Heart right ventricle (tissue), 16 donors: ENCODE data around the gene CTAG2. TPM values are rescaled to one million over a fixed set of nuclear protein-coding genes. Genes with fewer than 3 reads are reported as not detected.

Experiments
- ATAC-seq, 8 donors: fragments of 200-7000 bp; cut with Tn5 transposase; one replicate each; pipeline ENCODE4 v1.9.1; 2020; ENCODE audit warnings: mild to moderate bottlenecking in 8 of 8, moderate library complexity in 8 of 8, moderate number of reproducible peaks in 1 of 8
- DNase-seq, 2 donors: peaks; one replicate each; pipeline ENCODE4 v3.0.0-alpha.2; 2020
- H3K27ac ChIP-seq, 10 donors: fragments of 200-600 bp; sonication (generic) in 2 of 10; one replicate each; pipeline versions ENCODE4 v1.5.0 to v1.8.0; 2020 to 2022; ENCODE audit warnings: mild to moderate bottlenecking in 3 of 10
- H3K27me3 ChIP-seq, 7 donors: fragments of 200-600 bp; one replicate each; pipeline ENCODE4 v1.8.0; 2021 to 2022; ENCODE audit warnings: mild to moderate bottlenecking in 2 of 7
- H3K36me3 ChIP-seq, 9 donors: fragments of 200-600 bp; sonication (generic) in 1 of 9; one replicate each; pipeline versions ENCODE4 v1.5.0 to v1.8.0; 2020 to 2022; ENCODE audit warnings: mild to moderate bottlenecking in 2 of 9
- H3K4me1 ChIP-seq, 9 donors: fragments of 200-600 bp; sonication (generic) in 1 of 9; one replicate each; pipeline versions ENCODE4 v1.5.0 to v1.8.0; 2020 to 2022; ENCODE audit warnings: mild to moderate bottlenecking in 4 of 9
- H3K4me3 ChIP-seq, 10 donors: fragments of 200-600 bp; sonication (generic) in 2 of 10; one replicate each; pipeline versions ENCODE4 v1.5.0 to v1.8.0; 2020 to 2022; ENCODE audit warnings: mild to moderate bottlenecking in 7 of 10, moderate library complexity in 2 of 10
- H3K9me3 ChIP-seq, 11 donors: fragments of 200-600 bp in 10 of 11; sonication (generic) in 2 of 11; one replicate each; pipeline versions ENCODE4 v1.5.0 to v1.8.0; 2013 to 2022; ENCODE audit warnings: mild to moderate bottlenecking in 2 of 11, control low read depth in 1 of 11, moderate library complexity in 1 of 11
- CTCF ChIP-seq, 9 donors: fragments of 200-600 bp; sonication (generic) in 2 of 9; IDR thresholded peaks; one replicate each; pipeline versions ENCODE4 v1.5.0 to v1.8.0; 2021 to 2022; ENCODE audit warnings: antibody characterized with exemption in 9 of 9, mild to moderate bottlenecking in 5 of 9, moderate library complexity in 1 of 9
- WGBS, 2 donors: extraction: QIAGEN DNeasy Blood & Tissue Kit; methylation state at CpG; one replicate each; pipeline ENCODE4 v1.1.7; 2013; ENCODE audit warnings: inconsistent platforms in 1 of 2; 5-methylcytosine and 5-hydroxymethylcytosine counted together
- intact Hi-C, 10 donors: fragments of 100-400 bp; cut with DNase I; formaldehyde crosslinking; loops; one replicate each; pipeline versions ENCODE4 v1.11.1 to v1.14.2; 2022
- polyA plus RNA-seq, 2 donors: library from polyadenylated mRNA; stranded (reverse); fragments of 200-250 nt; gene quantifications; one replicate each; pipeline ENCODE4 v1.2.3, GENCODE V29; 2013
- total RNA-seq, 10 donors: library from RNA; stranded (reverse); fragmentation: NEBNext Ultra II Directional in 3 of 10; extraction: Animal tissue kit (Norgen Biotek cat#: 25700) in 3 of 10; gene quantifications; one replicate each; pipeline versions ENCODE4 v1.2.1 to v1.2.4, GENCODE V29; 2021 to 2023
- donor health status: Arrhythmogenic right ventricular cardiomyopathy.
- donor health status: ischemic (EF 13 %, LVEDD 7.1; RV severe dilation, severe dysfunction).
- donor health status: healthy with polysubstance abuse.
- donor health status: DM: no; HTN: yes; CAD: no.
- donor health status: DM: no; HTN: no; CAD: no.
- donor health status: ischemic (EF 25% LVEDD 6.9; RV normal size, moderate dysfunction).
- donor health status: ischemic (EF 25% LVEDD 5.7; RV mildly dilated, moderate dysfunction).
- donor health status: healthy.
- donor health status: DM: yes; HTN: yes; CAD: no.
- donor health status: Ischemic cardiomyopathy.
- donor health status: ischemic (EF 35%, LVEDD 5.7; RV mildly dilated, moderate dysfunction).
- donor health status: nonischemic (EF 11% LVEDD 7.7; RV severe dilation, severe dysfunction).
- donor health status: DM: yes; HTN: yes; CAD: no.
- donor health status: PGD.
- donor health status: ischemic (EF 29% LVEDD 5.4; RV normal size, mild dysfunction).
- donor health status: nonischemic (EF 23%, LVEDD 6.1; RV moderate dilation, normal function).

Gene CTAG2
- total and polyA plus RNA-seq, 12 donors = not detected

GRCh38 chrX:154655786-154656185 lies 2.4 kb upstream of the CTAG2 start:
- Histone ChIP-seq H3K36me3 (no peaks in the 10 kb centered on the region), H3K27ac (no peak overlapping the region), H3K27me3 (no peaks in the 10 kb centered on the region), H3K4me3 (no peak overlapping the region), H3K4me1 (no peaks in the 10 kb centered on the region), H3K9me3 (peaks cover 0 to under 1% (median 0%) of the 10 kb centered on the region in 11 donors)
- ATAC-seq (no peak), DNase-seq (no peak)
- intact Hi-C loops = no loop called here
- 83 to 90% methylated on average over 11 of the region's 11 CpGs for WGBS, 2 donors
- TF ChIP-seq CTCF (IDR thresholded peaks at IDR 0.05) = no peak

GRCh38 chrX:154655346-154655745 lies 2.0 kb upstream of the CTAG2 start:
- no peak for TF ChIP-seq CTCF (IDR thresholded peaks at IDR 0.05)
- Histone ChIP-seq H3K4me1 (no peaks in the 10 kb centered on the region), H3K9me3 (no peaks in the 10 kb centered on the region), H3K27ac (no peak overlapping the region), H3K4me3 (no peak overlapping the region), H3K36me3 (no peaks in the 10 kb centered on the region), H3K27me3 (no peaks in the 10 kb centered on the region)
- DNase-seq (no peak), ATAC-seq (no peak)
- intact Hi-C loops = no loop called here
- WGBS, 2 donors = 74 to 81% methylated on average over 6 of the region's 6 CpGs

- no peak for DNase-seq
- H3K4me1 ChIP-seq = no peaks in the 10 kb centered on the region
- H3K36me3 ChIP-seq = no peaks in the 10 kb centered on the region
- intact Hi-C loops = no loop called here
- H3K27me3 ChIP-seq = no peaks in the 10 kb centered on the region
- no peaks in the 10 kb centered on the region for H3K9me3 ChIP-seq
- TF ChIP-seq CTCF (IDR thresholded peaks at IDR 0.05) = no peak
- 88 to 94% methylated on average over 12 to 15 of the region's 15 CpGs for WGBS, 2 donors
- H3K4me3 ChIP-seq = no peak overlapping the region
- no peak overlapping the region for H3K27ac ChIP-seq
- ATAC-seq = no peak
Measured at GRCh38 chrX:154654925-154655324, 1.5 kb upstream of the CTAG2 start.

- no peak for ATAC-seq
- H3K4me1 ChIP-seq = no peaks in the 10 kb centered on the region
- H3K9me3 ChIP-seq = no peaks in the 10 kb centered on the region
- DNase-seq = no peak
- H3K4me3 ChIP-seq = no peak overlapping the region
- WGBS, 2 donors = 76 to 83% methylated on average over 7 to 10 of the region's 10 CpGs
- no peaks in the 10 kb centered on the region for H3K27me3 ChIP-seq
- H3K27ac ChIP-seq = no peak overlapping the region
- no peaks in the 10 kb centered on the region for H3K36me3 ChIP-seq
- intact Hi-C loops = no loop called here
- no peak for TF ChIP-seq CTCF (IDR thresholded peaks at IDR 0.05)
Measured at GRCh38 chrX:154654372-154654771, 993 bp upstream of the CTAG2 start.

GRCh38 chrX:154653048-154653401 lies 354 bp downstream of the CTAG2 start:
- intact Hi-C loops = no loop called here
- no peak overlapping the region for H3K27ac ChIP-seq
- no peak for DNase-seq
- TF ChIP-seq CTCF (IDR thresholded peaks at IDR 0.05) = no peak
- no peak for ATAC-seq
- H3K4me1 ChIP-seq = no peaks in the 10 kb centered on the region
- no peaks in the 10 kb centered on the region for H3K9me3 ChIP-seq
- 95 to 100% methylated on average over 15 to 21 of the region's 23 CpGs for WGBS, 2 donors
- H3K4me3 ChIP-seq = no peak overlapping the region
- H3K27me3 ChIP-seq = no peaks in the 10 kb centered on the region
- H3K36me3 ChIP-seq = no peaks in the 10 kb centered on the region
